Spleen (tissue), 11 donors: ENCODE data around the gene CFAP54. TPM values are rescaled to one million over a fixed set of nuclear protein-coding genes. Genes with fewer than 3 reads are reported as not detected.

ENCODE experiments used
- DNase-seq: peaks from one replicate; pipeline ENCODE4 v3.0.0-alpha.2; 2020
- H3K27ac ChIP-seq, 8 donors: fragments of 200-600 bp; sonication (generic) in 7 of 8; 1 replicate in 4 of 8; 2 replicates in 4 of 8; pipeline versions ENCODE4 v1.5.0 to v1.8.0; 2016 to 2021; ENCODE audit warnings: inconsistent platforms in 4 of 8, mild to moderate bottlenecking in 4 of 8, moderate library complexity in 1 of 8
- H3K27me3 ChIP-seq, 7 donors: fragments of 200-600 bp; sonication (generic) in 6 of 7; replicated peaks in 1 of 7; 1 replicate in 4 of 7; 2 replicates in 3 of 7; pipeline versions ENCODE4 v1.5.0 to v1.8.0; 2016 to 2021; ENCODE audit warnings: inconsistent platforms in 3 of 7, mild to moderate bottlenecking in 1 of 7
- H3K36me3 ChIP-seq, 6 donors: fragments of 200-600 bp; sonication (generic) in 5 of 6; 1 replicate in 4 of 6; 2 replicates in 2 of 6; pipeline versions ENCODE4 v1.5.0 to v1.8.0; 2016 to 2021; ENCODE audit warnings: inconsistent platforms in 2 of 6
- H3K4me1 ChIP-seq, 6 donors: fragments of 200-600 bp; sonication (generic) in 5 of 6; 1 replicate in 3 of 6; 2 replicates in 3 of 6; pipeline versions ENCODE4 v1.5.0 to v1.8.0; 2016 to 2021; ENCODE audit warnings: inconsistent platforms in 3 of 6
- H3K4me3 ChIP-seq, 8 donors: fragments of 200-600 bp; sonication (generic) in 7 of 8; 1 replicate in 4 of 8; 2 replicates in 4 of 8; pipeline versions ENCODE4 v1.5.0 to v1.8.0; 2016 to 2021; ENCODE audit warnings: inconsistent platforms in 4 of 8, mild to moderate bottlenecking in 4 of 8, moderate library complexity in 2 of 8
- H3K9me3 ChIP-seq, 8 donors: fragments of 200-600 bp; sonication (generic) in 7 of 8; 1 replicate in 4 of 8; 2 replicates in 4 of 8; pipeline versions ENCODE4 v1.5.0 to v1.8.0; 2016 to 2021; ENCODE audit warnings: inconsistent platforms in 4 of 8
- POLR2A ChIP-seq, 3 donors: fragments of 450-650 bp; IDR thresholded peaks; one replicate each; pipeline ENCODE4 v1.5.1; 2017; ENCODE audit warnings: antibody characterized with exemption in 3 of 3, mild to moderate bottlenecking in 1 of 3
- POLR2AphosphoS5 ChIP-seq, 3 donors: sonication (generic); formaldehyde crosslinking; IDR thresholded peaks; one replicate each; pipeline ENCODE4 v1.5.1; 2017; ENCODE audit warnings: antibody characterized with exemption in 3 of 3
- WGBS, 5 donors: extraction: QIAGEN DNeasy Blood & Tissue Kit in 3 of 5; methylation state at CpG; one replicate each; pipeline versions ENCODE4 v1.1.5 to v1.1.7; 2013 to 2018; 5-methylcytosine and 5-hydroxymethylcytosine counted together
- intact Hi-C: fragments of 100-400 bp; cut with DNase I; formaldehyde crosslinking; loops from one replicate; pipeline ENCODE4 v1.15.0; 2023; ENCODE audit warnings: low total_unique reads
- polyA plus RNA-seq, 3 donors: library from polyadenylated mRNA; stranded (reverse); fragments of 200-250 nt; gene quantifications; one replicate each; pipeline ENCODE4 v1.2.1, GENCODE V29; 2013
- total RNA-seq, 7 donors: library from RNA; depleted of rRNA in 3 of 7; stranded (reverse); fragments of >200 nt in 3 of 7; fragmentation: NEBNext Ultra II Directional in 4 of 7; extraction: Animal tissue kit (Norgen Biotek cat#: 25700) in 4 of 7; gene quantifications; one replicate each; pipeline versions ENCODE4 v1.1.0 to v1.2.1, GENCODE V29; 2016 to 2021
- TF ChIP-seq, protein P1 (sequence below), 11 experiments: fragments of 200-600 bp in 7 of 11; fragments of 450-650 bp in 4 of 11; sonication (generic) in 4 of 11; IDR thresholded peaks in 8 of 11; conservative IDR thresholded peaks in 3 of 11; 1 replicate in 7 of 11; 2 replicates in 4 of 11; pipeline versions ENCODE4 v1.4.0 to v1.8.0; 2016 to 2021; ENCODE audit warnings: antibody characterized with exemption in 11 of 11, inconsistent platforms in 4 of 11, mild to moderate bottlenecking in 1 of 11
- donor health status: healthy with polysubstance abuse.
- donor health status: DM: no; HTN: no; CAD: no; lungs with moderate emphysema.
- donor health status: DM: no; HTN: no; CAD: no.
- donor health status: Bipolar disorder and iron deficiency.
- donor health status: healthy.
- donor health status: DM: no; HTN: no; CAD: no.
- donor health status: DM: yes; HTN: yes; CAD: no.

The CFAP54 gene
- total and polyA plus RNA-seq, 10 donors: 0.09 to 3.6 (median 2.1) TPM

DNA sequence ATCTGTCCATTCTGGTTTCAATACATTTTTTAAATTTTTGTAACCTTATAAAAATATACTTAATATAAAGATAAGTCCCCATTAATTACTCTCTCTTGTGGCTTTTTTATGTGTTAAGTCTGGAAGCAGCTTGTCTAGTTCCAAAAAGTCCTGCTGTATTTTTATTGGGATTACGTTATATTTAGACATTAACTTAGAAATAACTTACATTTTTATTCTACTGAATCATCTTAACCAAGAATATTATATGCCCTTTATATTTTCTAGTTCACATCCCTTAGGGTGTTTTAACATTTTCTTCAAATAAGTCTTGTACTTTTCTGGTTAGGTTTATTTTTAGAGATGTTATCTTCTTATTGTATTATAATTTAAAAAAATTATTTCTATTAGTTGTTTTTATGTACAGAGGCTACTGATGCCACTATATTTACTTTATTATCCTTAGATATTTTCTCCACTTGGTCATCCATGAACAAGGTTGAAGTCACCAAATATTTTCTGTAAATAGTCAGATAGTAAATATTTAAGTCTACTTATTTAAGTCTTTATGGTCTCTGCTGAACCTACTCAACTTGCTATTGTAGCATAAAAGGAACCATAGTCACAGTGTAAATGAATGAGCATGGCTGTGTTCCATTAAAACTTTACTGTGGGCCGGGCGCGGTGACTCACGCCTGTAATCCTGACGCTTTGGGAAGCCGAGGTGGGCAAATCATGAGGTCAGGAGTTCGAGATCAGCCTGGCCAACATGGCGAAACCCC lies 285.3 kb downstream of the CFAP54 start:
- TF ChIP-seq POLR2A (IDR thresholded peaks at IDR 0.05) (no peak), POLR2AphosphoS5 (IDR thresholded peaks at IDR 0.05) (no peak)
- TF ChIP-seq, protein P1, sequence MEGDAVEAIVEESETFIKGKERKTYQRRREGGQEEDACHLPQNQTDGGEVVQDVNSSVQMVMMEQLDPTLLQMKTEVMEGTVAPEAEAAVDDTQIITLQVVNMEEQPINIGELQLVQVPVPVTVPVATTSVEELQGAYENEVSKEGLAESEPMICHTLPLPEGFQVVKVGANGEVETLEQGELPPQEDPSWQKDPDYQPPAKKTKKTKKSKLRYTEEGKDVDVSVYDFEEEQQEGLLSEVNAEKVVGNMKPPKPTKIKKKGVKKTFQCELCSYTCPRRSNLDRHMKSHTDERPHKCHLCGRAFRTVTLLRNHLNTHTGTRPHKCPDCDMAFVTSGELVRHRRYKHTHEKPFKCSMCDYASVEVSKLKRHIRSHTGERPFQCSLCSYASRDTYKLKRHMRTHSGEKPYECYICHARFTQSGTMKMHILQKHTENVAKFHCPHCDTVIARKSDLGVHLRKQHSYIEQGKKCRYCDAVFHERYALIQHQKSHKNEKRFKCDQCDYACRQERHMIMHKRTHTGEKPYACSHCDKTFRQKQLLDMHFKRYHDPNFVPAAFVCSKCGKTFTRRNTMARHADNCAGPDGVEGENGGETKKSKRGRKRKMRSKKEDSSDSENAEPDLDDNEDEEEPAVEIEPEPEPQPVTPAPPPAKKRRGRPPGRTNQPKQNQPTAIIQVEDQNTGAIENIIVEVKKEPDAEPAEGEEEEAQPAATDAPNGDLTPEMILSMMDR (IDR thresholded peaks at IDR 0.05 in 8 of 11, conservative IDR thresholded peaks at IDR 0.05 in 3 of 11): no peak
- Histone ChIP-seq H3K27ac (no peak overlapping the region), H3K27me3 (no peaks in the 10 kb centered on the region), H3K9me3 (peaks cover 0 to 6% (median 0%) of the 10 kb centered on the region in 8 donors), H3K36me3 (no peaks in the 10 kb centered on the region), H3K4me1 (no peaks in the 10 kb centered on the region), H3K4me3 (no peak overlapping the region)
- 80 to 94% (median 93%) methylated on average over 9 of the region's 9 CpGs for whole genome bisulfite sequencing, 5 donors
- intact Hi-C loops: no loop called here
- no peak for DNase-seq

DNA sequence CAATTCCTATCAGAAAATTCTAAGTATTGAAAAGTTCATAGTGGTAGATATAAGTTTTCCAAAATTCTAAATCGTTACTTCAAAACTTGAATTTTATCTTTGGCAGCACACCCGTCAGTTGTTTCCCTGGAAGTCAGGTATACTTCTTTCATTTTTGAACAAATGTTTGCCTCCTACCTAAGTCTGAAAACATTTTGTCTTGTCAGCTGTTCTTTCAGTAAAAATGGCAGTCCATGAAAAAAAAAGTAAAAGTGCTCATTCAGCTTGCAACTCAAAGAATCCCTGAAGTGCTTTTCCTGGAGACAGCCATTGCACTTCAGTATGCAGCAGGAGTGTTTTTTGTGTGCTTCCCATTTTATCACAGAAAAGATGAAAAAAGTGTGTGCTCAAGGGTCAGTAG lies 287.5 kb downstream of the CFAP54 start:
- H3K4me3 ChIP-seq: no peak overlapping the region
- WGBS, 5 donors: 90 to 95% (median 93%) methylated on average over 2 of the region's 2 CpGs
- TF ChIP-seq POLR2A (IDR thresholded peaks at IDR 0.05): no peak
- TF ChIP-seq, protein P1 (IDR thresholded peaks at IDR 0.05 in 8 of 11, conservative IDR thresholded peaks at IDR 0.05 in 3 of 11): no peak
- TF ChIP-seq POLR2AphosphoS5 (IDR thresholded peaks at IDR 0.05): no peak
- intact Hi-C loops: no loop called here
- H3K4me1 ChIP-seq: no peaks in the 10 kb centered on the region
- H3K27ac ChIP-seq: no peak overlapping the region
- peaks cover 0 to 6% (median 0%) of the 10 kb centered on the region in 8 donors for H3K9me3 ChIP-seq
- no peak for DNase-seq
- H3K36me3 ChIP-seq: no peaks in the 10 kb centered on the region
- no peaks in the 10 kb centered on the region for H3K27me3 ChIP-seq

DNA sequence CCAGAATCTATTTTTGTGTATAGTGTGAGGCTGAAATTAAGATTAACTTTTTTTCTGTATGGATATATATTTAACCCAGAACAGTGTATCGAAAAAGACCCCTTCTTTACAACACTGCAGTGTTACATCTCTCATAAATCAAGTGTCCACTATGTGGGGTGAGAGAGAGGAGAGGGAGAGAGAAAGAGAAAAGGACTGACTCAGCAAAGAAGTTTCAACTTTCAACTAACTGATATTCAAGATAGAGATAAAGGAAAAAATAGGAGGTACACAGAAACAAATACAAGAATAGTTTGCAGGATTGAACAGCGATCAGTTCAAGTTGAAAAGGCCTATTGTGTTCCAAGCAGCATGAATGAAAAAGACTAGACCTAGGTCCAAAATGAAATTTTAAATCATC lies 291.0 kb downstream of the CFAP54 start:
- intact Hi-C loops: no loop called here
- 80 to 93% (median 90%) methylated on average over 2 of the region's 2 CpGs for WGBS, 5 donors
- TF ChIP-seq POLR2AphosphoS5 (IDR thresholded peaks at IDR 0.05) (no peak), POLR2A (IDR thresholded peaks at IDR 0.05) (no peak)
- TF ChIP-seq, protein P1 (IDR thresholded peaks at IDR 0.05 in 8 of 11, conservative IDR thresholded peaks at IDR 0.05 in 3 of 11): no peak

DNA sequence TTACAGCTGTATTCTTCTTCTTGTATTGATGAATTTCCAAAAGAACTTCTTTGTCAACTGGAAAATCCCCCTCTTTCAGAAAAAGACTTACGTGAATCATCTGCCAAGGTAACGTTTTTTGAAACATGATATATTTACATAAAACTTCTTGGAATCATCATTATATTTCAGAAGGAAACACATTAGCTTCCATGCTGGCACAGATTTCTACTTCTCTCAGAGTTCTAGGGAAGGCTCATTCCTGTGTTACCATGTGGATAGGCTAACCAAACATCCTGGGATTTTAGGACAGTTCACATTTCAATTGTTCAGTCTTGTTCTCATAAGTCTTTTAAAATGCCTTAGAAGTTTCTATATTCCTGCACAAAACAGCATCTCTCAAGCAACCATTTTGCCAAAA lies 297.4 kb downstream of the CFAP54 start:
- H3K9me3 ChIP-seq: no peaks in the 10 kb centered on the region
- WGBS, 5 donors: 69 to 87% (median 73%) methylated on average over 2 of the region's 2 CpGs
- H3K27me3 ChIP-seq: no peaks in the 10 kb centered on the region
- TF ChIP-seq, protein P1 (IDR thresholded peaks at IDR 0.05 in 8 of 11, conservative IDR thresholded peaks at IDR 0.05 in 3 of 11): no peak
- no peak for TF ChIP-seq POLR2A (IDR thresholded peaks at IDR 0.05)
- no peak for TF ChIP-seq POLR2AphosphoS5 (IDR thresholded peaks at IDR 0.05)
- H3K27ac ChIP-seq: no peak overlapping the region
- no peak overlapping the region for H3K4me3 ChIP-seq
- no peak for DNase-seq
- H3K36me3 ChIP-seq: no peaks in the 10 kb centered on the region
- no peaks in the 10 kb centered on the region for H3K4me1 ChIP-seq
- intact Hi-C loops: no loop called here

More for the DNA sequence above, 291.0 kb downstream of the CFAP54 start:
- Histone ChIP-seq H3K9me3 (no peaks in the 10 kb centered on the region), H3K27me3 (no peaks in the 10 kb centered on the region), H3K36me3 (no peaks in the 10 kb centered on the region), H3K4me1 (no peaks in the 10 kb centered on the region), H3K4me3 (no peak overlapping the region), H3K27ac (no peak overlapping the region)
- DNase-seq: no peak
